HG03039 (cell line): Measurements from ENCODE around the gene NR1D1.

ENCODE experiments used
- ATAC-seq: cut with Tn5 transposase; IDR thresholded peaks from one replicate; pipeline ENCODE4 v1.9.1; 2021; ENCODE audit warnings: mild to moderate bottlenecking, moderate library complexity; ENCODE audit not compliant: unreplicated experiment

NR1D1 gene

GRCh38 chr17:40063901-40064531 is 36.4 kb downstream of the NR1D1 start:
- ATAC-seq = no peak

GRCh38 chr17:40063187-40063771 is 37.1 kb downstream of the NR1D1 start:
- ATAC-seq = no peak

- no peak for ATAC-seq
Measured at GRCh38 chr17:40062329-40063186, 37.8 kb downstream of the NR1D1 start, which contains the start of gene THRA. Gene THRA, plus strand, starts transcription at chr17:40062965. Its CDS starts 11,524 bp downstream, at chr17:40074489.

GRCh38 chr17:40061609-40062038 is 38.8 kb downstream of the NR1D1 start:
- no peak for ATAC-seq

- ATAC-seq = no peak
Measured at GRCh38 chr17:40060887-40061608, 39.3 kb downstream of the NR1D1 start.

GRCh38 chr17:40059729-40060475 is 40.5 kb downstream of the NR1D1 start:
- no peak for ATAC-seq

- ATAC-seq = no peak
Measured at GRCh38 chr17:40058865-40059264, 41.5 kb downstream of the NR1D1 start.

GRCh38 chr17:40058186-40058784 is 42.1 kb downstream of the NR1D1 start:
- ATAC-seq = no peak

GRCh38 chr17:40056379-40057015 is 43.9 kb downstream of the NR1D1 start:
- ATAC-seq = no peak
